GM23248 (cell line): ENCODE data around the gene GAGE12J.

Experiments
- EZH2 ChIP-seq: fragments of 200-600 bp; sonication (generic); IDR thresholded peaks from 2 replicates; pipeline ENCODE4 v1.6.1; 2018; ENCODE audit warnings: antibody characterized with exemption, mild to moderate bottlenecking; ENCODE audit not compliant: insufficient read depth, poor library complexity, severe bottlenecking
- EZH2phosphoT487 ChIP-seq: fragments of 200-600 bp; sonication (generic); IDR thresholded peaks from 2 replicates; pipeline ENCODE4 v1.6.1; 2018; ENCODE audit warnings: antibody characterized with exemption, moderate library complexity, mild to moderate bottlenecking, low read depth; ENCODE audit not compliant: insufficient read depth

DNA sequence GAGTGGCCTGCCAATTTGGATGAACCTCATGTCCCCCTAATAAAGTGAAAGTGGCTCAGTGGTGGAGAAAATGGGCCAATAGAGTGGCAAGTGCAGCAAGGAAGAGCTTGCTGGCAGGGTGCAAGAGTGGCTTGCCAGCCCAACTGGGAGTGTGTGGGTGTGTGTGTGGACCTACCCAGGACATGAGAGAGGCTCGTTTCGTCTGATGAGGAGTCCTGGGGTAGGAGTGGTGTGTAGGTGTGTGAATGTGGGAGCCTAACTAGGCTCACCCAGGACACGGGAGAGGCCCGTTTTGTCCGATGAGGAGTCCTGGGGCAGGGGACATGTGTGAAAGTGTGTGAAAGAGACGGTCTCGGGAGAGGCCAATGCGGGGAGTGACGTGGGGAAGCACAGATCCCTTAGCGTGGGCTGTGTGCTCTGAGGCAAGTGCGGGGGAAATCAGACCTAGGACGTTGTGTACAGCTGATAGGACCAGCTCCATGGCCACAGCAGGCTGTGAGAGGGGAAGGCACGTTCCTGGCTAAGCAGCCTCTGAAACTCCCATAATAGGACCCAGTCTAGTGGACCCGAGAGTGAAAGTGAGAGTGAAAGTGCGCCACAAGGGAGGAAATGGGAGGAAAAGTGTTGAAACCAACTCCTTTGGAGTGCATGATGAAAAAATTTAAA is 13.1 kb upstream of the GAGE12J start:
- TF ChIP-seq EZH2phosphoT487 (no peak), EZH2 (no peak)
